ENCODE measurements around the gene PHIP.

- no peak for TF ChIP-seq CTCF (IDR thresholded peaks at IDR 0.05)
- TF ChIP-seq POLR2A (IDR thresholded peaks at IDR 0.05), result no peak
These were observed 11.7 kb downstream of the PHIP start for GRCh38 chr6:79066330-79066729.

All from body of pancreas (tissue), 4 donors.